Panc1 (cell line): ENCODE results near the gene OPTN. TPM values are rescaled to one million over a fixed set of nuclear protein-coding genes. Genes with fewer than 3 reads are reported as not detected.
"Not testable (repeated sequence)": the region's sequence is repeated elsewhere in the genome, so short reads cannot be mapped to it uniquely, and the experiment has no call there.

Source experiments
- ATAC-seq: fragments of 200-7000 bp; cut with Tn5 transposase; 2 replicates; pipeline ENCODE4 v1.9.1; 2020; ENCODE audit warnings: mild to moderate bottlenecking, moderate library complexity
- Bru-seq: library from RNA; stranded (reverse); fragments of 400-500 nt; gene quantifications from one replicate; lab custom pipeline; 2021; lab: Mats Ljungman, UMichigan
- BruChase-seq, 2 experiments: library from RNA; stranded (reverse); fragments of 400-500 nt; gene quantifications; one replicate each; lab custom pipeline; 2021; lab: Mats Ljungman, UMichigan
- BruUV-seq: library from RNA; stranded (reverse); fragments of 400-500 nt; replicated peaks from 2 replicates; lab custom pipeline; 2021; lab: Mats Ljungman, UMichigan
- CTCF ChIA-PET: fragments of 300-600 bp; sonication (Branson Sonifier 250); formaldehyde crosslinking; loops from one replicate; lab custom pipeline; 2022; ENCODE audit warnings: antibody characterized with exemption; lab: Charles Lee
- POLR2A ChIA-PET: fragments of 300-600 bp; sonication (Branson Sonifier 250); formaldehyde crosslinking; loops from one replicate; lab custom pipeline; 2022; ENCODE audit warnings: antibody characterized with exemption; lab: Charles Lee
- DNase-seq: peaks from one replicate; pipeline ENCODE4 v3.0.0-alpha.2; 2010; ENCODE audit warnings: low read depth, low spot score
- H3K27ac ChIP-seq: 2 replicates; pipeline ENCODE4 v1.5.1; 2011; ENCODE audit warnings: mild to moderate bottlenecking, low read length, inconsistent platforms
- H3K27me3 ChIP-seq: fragments of 200-500 bp; sonication (Bioruptor generic); 2 replicates; pipeline ENCODE4 v1.6.0; 2014; ENCODE audit warnings: low read length, inconsistent platforms; ENCODE audit not compliant: control insufficient read depth, insufficient read depth
- H3K36me3 ChIP-seq: fragments of 200-500 bp; sonication (Bioruptor generic); 2 replicates; pipeline ENCODE4 v1.5.1; 2014; ENCODE audit warnings: inconsistent platforms, mild to moderate bottlenecking, low read length, moderate library complexity; ENCODE audit not compliant: control insufficient read depth, insufficient read depth
- H3K4me1 ChIP-seq: 2 replicates; pipeline ENCODE4 v1.5.1; 2011; ENCODE audit warnings: inconsistent platforms, mild to moderate bottlenecking, low read length, moderate library complexity; ENCODE audit not compliant: control insufficient read depth, insufficient read depth
- H3K4me3 ChIP-seq, 2 experiments: 2 replicates each; pipeline ENCODE4 v1.5.1; 2011 to 2012; ENCODE audit warnings: low read depth in 2 of 2, low read length in 2 of 2, mild to moderate bottlenecking in 2 of 2, inconsistent platforms in 1 of 2, moderate library complexity in 1 of 2
- H3K9me3 ChIP-seq: fragments of 200-500 bp; sonication (Bioruptor generic); 2 replicates; pipeline ENCODE4 v1.5.1; 2014; ENCODE audit warnings: low read depth, mild to moderate bottlenecking, inconsistent platforms, low read length, moderate library complexity; ENCODE audit not compliant: control insufficient read depth, insufficient read depth
- CTCF ChIP-seq: fragments of 450-650 bp; IDR thresholded peaks from 2 replicates; pipeline ENCODE4 v1.5.1; 2017; ENCODE audit warnings: mild to moderate bottlenecking
- POLR2AphosphoS5 ChIP-seq: IDR thresholded peaks from 2 replicates; pipeline ENCODE4 v1.6.1; 2012; ENCODE audit warnings: mild to moderate bottlenecking, low read depth, low read length, moderate library complexity
- REST ChIP-seq, 2 experiments: IDR thresholded peaks; 2 replicates each; pipeline ENCODE4 v1.6.1; 2011 to 2012; ENCODE audit warnings: low read depth in 2 of 2, control low read depth in 1 of 2, low read length in 1 of 2, mild to moderate bottlenecking in 1 of 2, moderate library complexity in 1 of 2; ENCODE audit not compliant: insufficient read depth in 1 of 2
- SIN3A ChIP-seq: IDR thresholded peaks from 2 replicates; pipeline ENCODE4 v1.6.1; 2012; ENCODE audit warnings: low read depth, mild to moderate bottlenecking, low read length, moderate library complexity, borderline replicate concordance; ENCODE audit not compliant: insufficient read depth
- TCF7L2 ChIP-seq: IDR thresholded peaks from 2 replicates; pipeline ENCODE4 v1.6.1; 2011; ENCODE audit warnings: mild to moderate bottlenecking, low read depth, low read length, inconsistent platforms
- in situ Hi-C: cut with HindIII; loops from 2 replicates; pipeline ENCODE4 v1.10.0; 2016; ENCODE audit warnings: low sequenced_read_pairs, low pct_unique_long_range_greater_than_20kb
- intact Hi-C: fragments of 100-400 bp; cut with micrococcal nuclease; formaldehyde crosslinking; loops from one replicate; pipeline ENCODE4 v1.10.0; 2022; ENCODE audit not compliant: unreplicated experiment
- long read RNA-seq: library from polyadenylated mRNA; unstranded; transcript quantifications from one replicate; pipeline ENCODE4 v2.0.0, GENCODE V29; 2021; ENCODE audit not compliant: unreplicated experiment
- polyA plus RNA-seq: library from polyadenylated mRNA; unstranded; fragments of >200 nt; gene quantifications from one replicate; pipeline ENCODE4 v1.2.1, GENCODE V29; 2012; ENCODE audit warnings: missing spikeins; ENCODE audit not compliant: insufficient read length
- total RNA-seq: library from RNA; stranded (reverse); gene quantifications from one replicate; pipeline ENCODE4 v1.2.1, GENCODE V29; 2021; ENCODE audit not compliant: unreplicated experiment

OPTN gene
- 66.8 TPM for total RNA-seq
- polyA plus RNA-seq = 101 TPM
- percentile 75 among the genes with signal in this experiment for Bru-seq, nascent RNA
- percentile 64 among the genes with signal in this experiment for BruChase-seq, experiment 1, labeled RNA remaining after a 2-hour chase
- percentile 79 among the genes with signal in this experiment for BruChase-seq, experiment 2, labeled RNA remaining after a 6-hour chase
- long read RNA-seq, transcript OPTN-202 (15 exons, 3,400 nt) = minor isoform, 11 of 196 reads
- long read RNA-seq, transcript OPTN-205 (14 exons, 3,321 nt) = major isoform, 78 of 196 reads
- long read RNA-seq, partial matches to known transcripts = 63 of 196 reads
- long read RNA-seq, other reads (novel, unspliced or antisense) = 42 of 196 reads

GRCh38 chr10:13099666-13100348 lies at the start of gene OPTN:
Gene OPTN, plus strand, starts transcription at chr10:13100163. Its CDS starts 8,960 bp downstream, at chr10:13109123.
- ChIA-PET POLR2A (no interaction called here), CTCF (interaction anchor here (0.5 to 0.6 kb wide), 4 partner anchors 295 to 773 kb away, joined by 3 to 6 read pairs (median 4); no protein-coding TSS in a partner anchor)
- TF ChIP-seq REST (IDR thresholded peaks at IDR 0.05; ENCODE audit: insufficient read depth in 1 of 2, low read depth in 2 of 2, low read length in 1 of 2) (no peak), TCF7L2 (no peak), CTCF (peak; percentile 79), POLR2AphosphoS5 (no peak), SIN3A (0 out of 2 replicates have a peak, but pooled peaks have one; percentile 58)
- H3K9me3 ChIP-seq = no peaks in the 10 kb centered on the region
- H3K27me3 ChIP-seq = no peaks in the 10 kb centered on the region
- H3K4me1 ChIP-seq = peaks cover 7% of the 10 kb centered on the region
- DNase-seq (peak; percentile 48), ATAC-seq (peak; percentile 92)
- in situ Hi-C loops (no loop called here), intact Hi-C loops (no loop called here)
- H3K27ac ChIP-seq = peak within 1 kb of the TSS; percentile 85
- H3K4me3 ChIP-seq = peak within 1 kb of the TSS; percentile 68 to 88
- BruUV-seq = no TSS peak
- no peaks in the 10 kb centered on the region for H3K36me3 ChIP-seq

- intact Hi-C loops (no loop called here), in situ Hi-C loops (no loop called here)
- H3K36me3 ChIP-seq = no peaks in the 10 kb centered on the region
- no peak overlapping the region for H3K27ac ChIP-seq
- no peak for TF ChIP-seq REST (IDR thresholded peaks at IDR 0.05; ENCODE audit: insufficient read depth in 1 of 2, low read depth in 2 of 2, low read length in 1 of 2)
- TF ChIP-seq TCF7L2 = no peak
- no peak for TF ChIP-seq POLR2AphosphoS5
- TF ChIP-seq CTCF = no peak
- TF ChIP-seq SIN3A = no peak
- ChIA-PET POLR2A (no interaction called here), CTCF (no interaction called here)
- DNase-seq (no peak), ATAC-seq (no peak)
- no peak overlapping the region for H3K4me3 ChIP-seq
- no peaks in the 10 kb centered on the region for H3K9me3 ChIP-seq
- H3K4me1 ChIP-seq = no peaks in the 10 kb centered on the region
- no TSS peak for BruUV-seq
- no peaks in the 10 kb centered on the region for H3K27me3 ChIP-seq
Measured at GRCh38 chr10:13051126-13051694, 48.8 kb upstream of the OPTN start.

GRCh38 chr10:13053208-13053607 lies 46.8 kb upstream of the OPTN start:
- H3K4me1 ChIP-seq, ATAC-seq, H3K36me3 ChIP-seq, DNase-seq, POLR2A ChIA-PET, H3K9me3 ChIP-seq, H3K27me3 ChIP-seq, H3K4me3 ChIP-seq, intact Hi-C loops, BruUV-seq, H3K27ac ChIP-seq, in situ Hi-C loops: not testable (repeated sequence)
- CTCF ChIA-PET = interaction anchor here (0.9 kb wide), 1 partner anchor 68 kb away, joined by 3 read pairs; no protein-coding TSS in a partner anchor
